HepG2 (cell line): ENCODE data around the gene NELFB. TPM values are rescaled to one million over a fixed set of nuclear protein-coding genes. Genes with fewer than 3 reads are reported as not detected.

ENCODE experiments used
- ATAC-seq: fragments of 200-7000 bp; cut with Tn5 transposase; 3 replicates; pipeline ENCODE4 v1.9.1; 2020; ENCODE audit warnings: mild to moderate bottlenecking, moderate library complexity
- BruUV-seq: library from RNA; stranded (reverse); fragments of 400-500 nt; replicated peaks from 2 replicates; lab custom pipeline; 2021; lab: Mats Ljungman, UMichigan
- CTCF ChIA-PET: fragments of 300-600 bp; formaldehyde crosslinking; extraction: SDS; loops from one replicate; lab custom pipeline; 2021; ENCODE audit warnings: low total read pairs, inconsistent platforms, low intra/inter-chr PET ratio; lab: Yijun Ruan, JAX
- POLR2A ChIA-PET: fragments of 350-600 bp; sonication (Branson Sonifier 250); formaldehyde crosslinking; loops from one replicate; lab custom pipeline; 2020; ENCODE audit warnings: antibody characterized with exemption, inconsistent platforms; lab: Yijun Ruan, JAX
- DNase-seq: peaks from one replicate; pipeline ENCODE4 v3.0.0-alpha.2; 2015; ENCODE audit warnings: low spot score
- FAIRE-seq: peaks from 3 replicates; lab custom pipeline; 2011; peaks lifted over from hg19 to GRCh38; lab: Jason Lieb, UNC
- H2AFZ ChIP-seq: one replicate; pipeline ENCODE4 v1.6.1; 2011; ENCODE audit warnings: low read length, inconsistent platforms
- H3K27ac ChIP-seq: fragments of 300-600 bp; 3 replicates; pipeline ENCODE4 v1.8.0; 2011; ENCODE audit warnings: mixed run types, mild to moderate bottlenecking, mixed read lengths, low read length, inconsistent platforms; ENCODE audit not compliant: insufficient read depth; ENCODE audit errors: extremely low read length
- H3K27me3 ChIP-seq, 2 experiments: fragments of 200-600 bp in 1 of 2; 2 replicates in 1 of 2; 3 replicates in 1 of 2; pipeline versions ENCODE4 v1.6.0 to v1.8.0; 2011; ENCODE audit warnings: low read length in 2 of 2, mild to moderate bottlenecking in 2 of 2, moderate library complexity in 2 of 2, inconsistent platforms in 1 of 2; ENCODE audit not compliant: insufficient read depth in 2 of 2, control insufficient read depth in 1 of 2
- H3K36me3 ChIP-seq, 2 experiments: fragments of 200-600 bp in 1 of 2; replicated peaks in 1 of 2; 2 replicates in 1 of 2; 3 replicates in 1 of 2; pipeline versions ENCODE4 v1.5.1 to v1.8.0; 2011; ENCODE audit warnings: low read length in 2 of 2, inconsistent platforms in 1 of 2; ENCODE audit not compliant: insufficient read depth in 2 of 2, control insufficient read depth in 1 of 2
- H3K4me1 ChIP-seq: 2 replicates; pipeline ENCODE4 v1.5.1; 2012; ENCODE audit warnings: low read length, inconsistent platforms; ENCODE audit not compliant: insufficient read depth
- H3K4me2 ChIP-seq: 2 replicates; pipeline ENCODE4 v1.6.0; 2011; ENCODE audit warnings: low read depth, low read length, inconsistent platforms
- H3K4me3 ChIP-seq, 3 experiments: fragments of 200-600 bp in 1 of 3; sonication (generic), shearing (Covaris generic) in 1 of 3; replicated peaks in 1 of 3; 2 replicates each; pipeline ENCODE4 v1.5.1; 2011 to 2016; ENCODE audit warnings: low read length in 3 of 3, inconsistent platforms in 2 of 3, low read depth in 2 of 3, mild to moderate bottlenecking in 2 of 3, control low read depth in 1 of 3, mixed read lengths in 1 of 3; ENCODE audit not compliant: insufficient read depth in 1 of 3
- H3K79me2 ChIP-seq: one replicate; pipeline ENCODE4 v1.6.1; 2011; ENCODE audit warnings: low read length, inconsistent platforms; ENCODE audit not compliant: insufficient read depth
- H3K9ac ChIP-seq: 2 replicates; pipeline ENCODE4 v1.6.0; 2011; ENCODE audit warnings: mild to moderate bottlenecking, low read depth, low read length, inconsistent platforms; ENCODE audit not compliant: insufficient read depth
- H3K9me3 ChIP-seq: 2 replicates; pipeline ENCODE4 v1.5.1; 2012; ENCODE audit warnings: mild to moderate bottlenecking, low read length
- H4K20me1 ChIP-seq: 2 replicates; pipeline ENCODE4 v1.6.0; 2011; ENCODE audit warnings: inconsistent platforms, mild to moderate bottlenecking, low read length, moderate library complexity; ENCODE audit not compliant: insufficient read depth
- EED ChIP-seq: sonication (generic); formaldehyde crosslinking; IDR thresholded peaks from 2 replicates; pipeline ENCODE4 v1.5.0; 2020; ENCODE audit warnings: mild to moderate bottlenecking, missing genetic modification reagents
- SMARCC2 ChIP-seq: fragments of 450-650 bp; IDR thresholded peaks from 2 replicates; pipeline ENCODE4 v1.6.1; 2017; ENCODE audit warnings: antibody characterized with exemption, mild to moderate bottlenecking
- ZNF382 ChIP-seq: sonication (generic); formaldehyde crosslinking; IDR thresholded peaks from 2 replicates; pipeline ENCODE4 v1.5.0; 2020; ENCODE audit warnings: missing genetic modification reagents, mild to moderate bottlenecking, borderline replicate concordance
- ZNF713 ChIP-seq: sonication (generic); formaldehyde crosslinking; IDR thresholded peaks from 2 replicates; pipeline ENCODE4 v1.4.0; 2020; ENCODE audit warnings: mild to moderate bottlenecking, missing genetic modification reagents
- WGBS: methylation state at CpG from one replicate; pipeline ENCODE4 v1.1.6; 2017; ENCODE audit warnings: low lambda C conversion rate; 5-methylcytosine and 5-hydroxymethylcytosine counted together
- in situ Hi-C: cut with HindIII; loops from 2 replicates; pipeline ENCODE4 v1.10.0; 2017; ENCODE audit warnings: low pct_unique_long_range_greater_than_20kb; ENCODE audit not compliant: extremely low pct_ligation_motif_present
- intact Hi-C: fragments of 100-400 bp; cut with micrococcal nuclease; formaldehyde crosslinking; loops from one replicate; pipeline ENCODE4 v1.10.0; 2022; ENCODE audit not compliant: unreplicated experiment
- polyA plus RNA-seq, 8 experiments: library from polyadenylated mRNA; depleted of rRNA in 3 of 8; stranded (reverse) in 7 of 8; unstranded in 1 of 8; fragments of >200 nt; fragmentation: Illumina TruSeq in 4 of 8; extraction: Trizol in 4 of 8; gene quantifications; 2 replicates each; pipeline versions ENCODE4 v1.2.1 to v1.2.3, GENCODE V29; 2011 to 2016; ENCODE audit warnings: low read depth in 4 of 8, missing spikeins in 1 of 8, mixed read lengths in 1 of 8; ENCODE audit not compliant: insufficient read depth in 1 of 8
- total RNA-seq, 5 experiments: library from RNA; depleted of rRNA; stranded (reverse); fragments of >200 nt; fragmentation: Illumina TruSeq; extraction: Trizol; gene quantifications; 2 replicates each; pipeline ENCODE4 v1.2.3, GENCODE V29; 2016; ENCODE audit warnings: low read depth in 1 of 5
- TF ChIP-seq, protein P1 (sequence below): sonication (generic); formaldehyde crosslinking; IDR thresholded peaks from 2 replicates; pipeline ENCODE4 v1.4.0; 2020; ENCODE audit warnings: mild to moderate bottlenecking, missing genetic modification reagents
- TF ChIP-seq, protein P2 (sequence below): sonication (generic); formaldehyde crosslinking; IDR thresholded peaks from 2 replicates; pipeline ENCODE4 v1.5.0; 2020; ENCODE audit warnings: mild to moderate bottlenecking, missing genetic modification reagents, borderline replicate concordance
- TF ChIP-seq, protein P3 (sequence below): sonication (generic); formaldehyde crosslinking; IDR thresholded peaks from 2 replicates; pipeline ENCODE4 v1.8.1; 2023; ENCODE audit warnings: mild to moderate bottlenecking, inconsistent platforms, moderate library complexity, missing genetic modification reagents, borderline replicate concordance

The NELFB gene
- total and polyA plus RNA-seq, 2 of the 13 experiments (the other 11 are each of a cell fraction or from before 2014, with no cell fraction given): 26.5 to 45.8 TPM

DNA sequence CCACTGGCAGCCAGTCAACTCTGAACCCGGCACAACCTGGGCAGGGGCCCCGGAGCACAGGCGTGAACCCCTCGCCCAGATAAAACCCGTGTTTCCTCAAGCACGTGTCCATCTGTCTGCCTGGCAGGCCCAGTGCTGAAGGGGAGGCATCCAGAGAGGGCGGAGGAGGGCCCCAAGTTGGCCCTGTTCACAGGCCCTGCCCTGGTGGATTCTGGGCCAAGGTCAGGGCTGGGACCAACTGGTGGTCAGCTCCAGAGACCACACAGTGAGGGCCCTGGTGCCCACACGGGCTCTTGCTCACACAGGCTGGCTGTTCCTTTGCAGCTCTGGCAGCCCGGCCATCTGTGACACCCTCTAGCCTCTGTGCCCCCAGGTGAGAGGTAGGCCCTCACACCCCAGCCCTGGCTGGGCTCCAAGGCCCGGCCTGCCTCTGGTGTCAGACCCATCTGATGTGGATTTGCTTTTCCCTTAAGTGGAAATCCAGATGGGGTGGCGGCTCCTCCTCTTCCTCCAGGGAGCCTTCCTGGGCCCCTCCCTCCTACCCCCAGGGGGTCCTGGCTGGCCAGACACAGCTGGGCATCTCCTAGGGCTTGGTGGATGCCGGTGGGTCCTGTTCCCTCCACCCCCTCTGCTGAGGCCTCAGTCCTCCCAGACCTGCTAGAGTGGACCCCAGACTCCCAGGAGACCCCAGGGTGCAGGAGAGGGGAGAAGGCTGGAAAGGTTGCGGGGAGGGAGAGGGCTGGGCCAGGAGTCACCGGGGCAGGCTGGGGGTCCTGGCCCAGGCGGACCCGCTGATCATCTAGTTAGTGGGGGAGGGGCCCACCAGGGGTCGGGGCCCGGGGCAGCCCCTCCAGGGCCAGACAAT, 4.6 kb upstream of the NELFB start (continued):
- TF ChIP-seq, protein P1, sequence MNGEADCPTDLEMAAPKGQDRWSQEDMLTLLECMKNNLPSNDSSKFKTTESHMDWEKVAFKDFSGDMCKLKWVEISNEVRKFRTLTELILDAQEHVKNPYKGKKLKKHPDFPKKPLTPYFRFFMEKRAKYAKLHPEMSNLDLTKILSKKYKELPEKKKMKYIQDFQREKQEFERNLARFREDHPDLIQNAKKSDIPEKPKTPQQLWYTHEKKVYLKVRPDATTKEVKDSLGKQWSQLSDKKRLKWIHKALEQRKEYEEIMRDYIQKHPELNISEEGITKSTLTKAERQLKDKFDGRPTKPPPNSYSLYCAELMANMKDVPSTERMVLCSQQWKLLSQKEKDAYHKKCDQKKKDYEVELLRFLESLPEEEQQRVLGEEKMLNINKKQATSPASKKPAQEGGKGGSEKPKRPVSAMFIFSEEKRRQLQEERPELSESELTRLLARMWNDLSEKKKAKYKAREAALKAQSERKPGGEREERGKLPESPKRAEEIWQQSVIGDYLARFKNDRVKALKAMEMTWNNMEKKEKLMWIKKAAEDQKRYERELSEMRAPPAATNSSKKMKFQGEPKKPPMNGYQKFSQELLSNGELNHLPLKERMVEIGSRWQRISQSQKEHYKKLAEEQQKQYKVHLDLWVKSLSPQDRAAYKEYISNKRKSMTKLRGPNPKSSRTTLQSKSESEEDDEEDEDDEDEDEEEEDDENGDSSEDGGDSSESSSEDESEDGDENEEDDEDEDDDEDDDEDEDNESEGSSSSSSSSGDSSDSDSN (CRISPR knock-in tag): 0 out of 2 replicates have a peak, but pooled peaks have one; percentile 27
- TF ChIP-seq ZNF713: no peak

DNA sequence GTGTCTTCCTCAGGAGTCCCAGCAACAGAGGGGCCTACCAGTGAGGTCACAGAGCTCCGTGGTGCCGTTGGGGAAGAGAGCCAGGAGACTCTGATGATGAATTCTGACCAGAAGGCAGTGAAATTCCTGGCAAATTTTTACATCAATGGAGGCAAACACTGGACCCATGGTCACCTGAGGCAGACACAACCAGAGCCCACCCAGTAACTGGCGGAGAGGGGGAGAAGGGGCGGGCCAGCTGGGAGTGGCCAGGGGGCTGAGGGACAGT, 4.0 kb upstream of the NELFB start, which contains the start of gene STPG3:
STPG3 (plus strand) TSS at position 93 of the 268 bp plus-strand sequence; CDS start at position 94, 1 bp downstream.
- CTCF ChIA-PET: no interaction called here
- FAIRE-seq (no peak), DNase-seq (no peak), ATAC-seq (no peak)
- POLR2A ChIA-PET: interaction anchor here (1.2 to 14.2 kb wide), 2 partner anchors 8 to 25 kb away, joined by 3 to 317 read pairs; partner anchors contain the start of gene TUBB4B
- TF ChIP-seq, protein P2, sequence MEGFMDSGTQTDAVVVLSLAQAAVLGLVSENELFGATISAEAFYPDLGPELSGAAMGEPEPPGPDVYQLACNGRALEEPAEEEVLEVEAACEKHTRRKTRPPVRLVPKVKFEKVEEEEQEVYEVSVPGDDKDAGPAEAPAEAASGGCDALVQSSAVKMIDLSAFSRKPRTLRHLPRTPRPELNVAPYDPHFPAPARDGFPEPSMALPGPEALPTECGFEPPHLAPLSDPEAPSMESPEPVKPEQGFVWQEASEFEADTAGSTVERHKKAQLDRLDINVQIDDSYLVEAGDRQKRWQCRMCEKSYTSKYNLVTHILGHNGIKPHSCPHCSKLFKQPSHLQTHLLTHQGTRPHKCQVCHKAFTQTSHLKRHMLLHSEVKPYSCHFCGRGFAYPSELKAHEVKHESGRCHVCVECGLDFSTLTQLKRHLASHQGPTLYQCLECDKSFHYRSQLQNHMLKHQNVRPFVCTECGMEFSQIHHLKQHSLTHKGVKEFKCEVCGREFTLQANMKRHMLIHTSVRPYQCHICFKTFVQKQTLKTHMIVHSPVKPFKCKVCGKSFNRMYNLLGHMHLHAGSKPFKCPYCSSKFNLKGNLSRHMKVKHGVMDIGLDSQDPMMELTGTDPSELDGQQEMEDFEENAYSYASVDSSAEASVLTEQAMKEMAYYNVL (CRISPR knock-in tag): no peak
- TF ChIP-seq ZNF382 (no peak), SMARCC2 (no peak), EED (CRISPR knock-in tag) (0 out of 2 replicates have a peak, but pooled peaks have one; percentile 1)
- TF ChIP-seq, protein P3, sequence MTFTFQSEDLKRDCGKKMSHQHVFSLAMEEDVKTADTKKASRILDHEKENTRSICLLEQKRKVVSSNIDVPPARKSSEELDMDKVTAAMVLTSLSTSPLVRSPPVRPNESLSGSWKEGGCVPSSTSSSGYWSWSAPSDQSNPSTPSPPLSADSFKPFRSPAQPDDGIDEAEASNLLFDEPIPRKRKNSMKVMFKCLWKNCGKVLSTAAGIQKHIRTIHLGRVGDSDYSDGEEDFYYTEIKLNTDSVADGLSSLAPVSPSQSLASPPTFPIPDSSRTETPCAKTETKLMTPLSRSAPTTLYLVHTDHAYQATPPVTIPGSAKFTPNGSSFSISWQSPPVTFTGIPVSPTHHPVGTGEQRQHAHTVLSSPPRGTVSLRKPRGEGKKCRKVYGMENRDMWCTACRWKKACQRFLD (CRISPR knock-in tag): no peak
- Histone ChIP-seq H3K36me3 (no peaks in the 10 kb centered on the region), H2AFZ (no peak within 1 kb of the TSS), H3K9me3 (no peaks in the 10 kb centered on the region), H3K4me1 (peaks cover 80% of the 10 kb centered on the region), H4K20me1 (no peaks in the 10 kb centered on the region), H3K4me3 (peak within 1 kb of the TSS in 1 of 3 experiments; percentile 19; a peak in 1 of 6 replicates), H3K9ac (peak within 1 kb of the TSS; percentile 14; the same call in 1 of the 2 replicates), H3K27me3 (peaks cover 2 to 9% of the 10 kb centered on the region in 2 experiments; a peak in 2 of 5 replicates), H3K4me2 (peak within 1 kb of the TSS; percentile 48), H3K79me2 (peaks cover 9% of the 10 kb centered on the region), H3K27ac (no peak within 1 kb of the TSS)
- WGBS: 36% methylated on average over 4 of the region's 4 CpGs
- BruUV-seq: no TSS peak
- intact Hi-C loops (no loop called here), in situ Hi-C loops (no loop called here)
